Gastroesophageal sphincter (tissue), 4 donors: ENCODE results near the gene DOCK9. TPM values are rescaled to one million over a fixed set of nuclear protein-coding genes. Genes with fewer than 3 reads are reported as not detected.

Source experiments
- ATAC-seq: fragments of 150-250 bp; one replicate; pipeline ENCODE4 v1.9.1; 2016; ENCODE audit warnings: mild to moderate bottlenecking, moderate library complexity
- H3K27ac ChIP-seq, 4 donors: fragments of 200-600 bp; sonication (generic) in 3 of 4; 1 replicate in 3 of 4; 2 replicates in 1 of 4; pipeline ENCODE4 v1.5.1; 2016 to 2019
- H3K27me3 ChIP-seq: fragments of 200-600 bp; sonication (generic); one replicate; pipeline ENCODE4 v1.5.1; 2019
- H3K36me3 ChIP-seq, 2 donors: fragments of 200-600 bp; sonication (generic); one replicate each; pipeline ENCODE4 v1.5.1; 2019; ENCODE audit warnings: control low read depth in 1 of 2
- H3K4me1 ChIP-seq, 3 donors: fragments of 200-600 bp; sonication (generic); 1 replicate in 2 of 3; 2 replicates in 1 of 3; pipeline ENCODE4 v1.5.1; 2016 to 2019; ENCODE audit warnings: control low read depth in 2 of 3
- H3K4me3 ChIP-seq, 2 donors: fragments of 200-600 bp; sonication (generic); one replicate each; pipeline ENCODE4 v1.5.1; 2019; ENCODE audit warnings: mild to moderate bottlenecking in 1 of 2, moderate library complexity in 1 of 2
- H3K9me3 ChIP-seq, 3 donors: fragments of 200-600 bp; sonication (generic); one replicate each; pipeline ENCODE4 v1.5.1; 2017 to 2019; ENCODE audit warnings: control low read depth in 2 of 3
- CTCF ChIP-seq, 4 experiments: fragments of 200-600 bp in 2 of 4; fragments of 450-650 bp in 2 of 4; sonication (generic) in 1 of 4; IDR thresholded peaks; one replicate each; pipeline ENCODE4 v1.5.1; 2017 to 2019; ENCODE audit warnings: antibody characterized with exemption in 4 of 4, mild to moderate bottlenecking in 2 of 4, moderate library complexity in 2 of 4
- EP300 ChIP-seq: sonication (generic); formaldehyde crosslinking; IDR thresholded peaks from one replicate; pipeline ENCODE4 v1.6.1; 2017; ENCODE audit warnings: antibody characterized with exemption, mild to moderate bottlenecking
- POLR2A ChIP-seq, 2 donors: fragments of 450-650 bp; IDR thresholded peaks; one replicate each; pipeline ENCODE4 v1.6.1; 2017; ENCODE audit warnings: antibody characterized with exemption in 2 of 2, mild to moderate bottlenecking in 2 of 2, moderate library complexity in 1 of 2
- POLR2AphosphoS5 ChIP-seq: sonication (generic); formaldehyde crosslinking; IDR thresholded peaks from one replicate; pipeline ENCODE4 v1.6.1; 2017; ENCODE audit warnings: antibody characterized with exemption
- WGBS, 2 donors: methylation state at CpG; one replicate each; pipeline ENCODE4 v1.1.5; 2018; ENCODE audit warnings: low coverage in 1 of 2; 5-methylcytosine and 5-hydroxymethylcytosine counted together
- total RNA-seq, 4 donors: library from RNA; depleted of rRNA; stranded (reverse); fragments of >200 nt; gene quantifications; one replicate each; pipeline ENCODE4 v1.1.0, GENCODE V29; 2016

The DOCK9 gene
- total RNA-seq, 4 donors from 2014 or later: 84.1 to 203 (median 150) TPM

GRCh38 chr13:98772794-98773452 is 204.9 kb downstream of the DOCK9 start:
- Histone ChIP-seq H3K9me3 (no peaks in the 10 kb centered on the region), H3K4me1 (no peaks in the 10 kb centered on the region), H3K27ac (no peak overlapping the region), H3K4me3 (no peak overlapping the region), H3K27me3 (no peaks in the 10 kb centered on the region), H3K36me3 (no peaks in the 10 kb centered on the region)
- no peak for TF ChIP-seq EP300
- TF ChIP-seq POLR2A (IDR thresholded peaks at IDR 0.05): no peak
- no peak for ATAC-seq
- WGBS, 2 donors: 79 to 100% methylated on average over 1 to 5 of the region's 12 CpGs

GRCh38 chr13:98771838-98772611 is 205.8 kb downstream of the DOCK9 start:
- H3K27ac ChIP-seq: no peak overlapping the region
- no peaks in the 10 kb centered on the region for H3K4me1 ChIP-seq
- no peak overlapping the region for H3K4me3 ChIP-seq
- TF ChIP-seq CTCF (IDR thresholded peaks at IDR 0.05) (no peak), EP300 (no peak), POLR2AphosphoS5 (no peak), POLR2A (IDR thresholded peaks at IDR 0.05) (no peak)
- no peaks in the 10 kb centered on the region for H3K27me3 ChIP-seq
- no peaks in the 10 kb centered on the region for H3K9me3 ChIP-seq
- no peaks in the 10 kb centered on the region for H3K36me3 ChIP-seq
- 82 to 89% methylated on average over 10 to 16 of the region's 16 CpGs for WGBS, 2 donors
- ATAC-seq: no peak

DNA sequence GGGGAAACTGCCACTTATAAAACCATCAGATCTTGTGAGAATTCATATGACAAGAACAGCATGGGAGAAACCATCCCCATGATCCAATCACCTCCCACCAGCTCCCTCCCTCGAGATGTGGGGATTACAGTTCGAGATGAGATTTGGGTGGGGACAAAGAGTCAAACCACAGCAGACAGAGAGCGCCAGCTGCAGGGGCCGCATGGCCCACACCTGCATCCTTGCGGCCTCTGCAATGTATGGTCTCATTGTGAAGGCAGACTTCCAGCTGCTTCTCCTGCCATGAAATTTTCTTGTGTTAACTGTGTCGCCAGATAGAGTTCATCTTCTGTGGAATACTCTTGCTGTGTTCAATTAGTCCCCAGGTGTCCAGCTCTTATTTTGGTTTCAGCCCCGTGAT is 208.1 kb downstream of the DOCK9 start:
- no peaks in the 10 kb centered on the region for H3K36me3 ChIP-seq
- no peak for ATAC-seq
- no peaks in the 10 kb centered on the region for H3K4me1 ChIP-seq
- H3K4me3 ChIP-seq: no peak overlapping the region
- 61 to 82% methylated on average over 4 to 5 of the region's 7 CpGs for WGBS, 2 donors
- no peak overlapping the region for H3K27ac ChIP-seq
- no peak for TF ChIP-seq POLR2AphosphoS5
- no peak for TF ChIP-seq CTCF (IDR thresholded peaks at IDR 0.05)
- TF ChIP-seq POLR2A (IDR thresholded peaks at IDR 0.05): no peak
- TF ChIP-seq EP300: no peak
- H3K27me3 ChIP-seq: no peaks in the 10 kb centered on the region
- H3K9me3 ChIP-seq: no peaks in the 10 kb centered on the region

DNA sequence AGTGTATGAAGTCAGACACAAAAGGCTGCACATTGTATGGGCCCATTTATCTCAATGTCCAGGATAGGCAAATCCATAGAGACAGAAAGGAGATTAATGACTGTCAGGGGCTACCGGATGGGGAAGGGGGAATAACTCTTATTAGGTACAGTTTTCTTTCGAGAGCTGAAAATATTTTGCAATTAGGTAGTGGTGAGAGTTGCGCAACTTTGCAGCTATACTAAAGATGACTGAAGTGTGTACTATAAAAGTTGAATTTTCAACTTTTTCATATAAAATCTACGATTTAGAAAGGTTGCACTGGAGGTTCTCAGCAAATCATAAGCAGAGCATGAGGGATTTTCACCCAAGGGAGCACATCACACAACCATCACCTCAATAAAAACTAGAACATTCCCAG is 209.3 kb downstream of the DOCK9 start:
- H3K4me1 ChIP-seq: no peaks in the 10 kb centered on the region
- no peaks in the 10 kb centered on the region for H3K27me3 ChIP-seq
- no peaks in the 10 kb centered on the region for H3K36me3 ChIP-seq
- WGBS, 2 donors: 87 to 92% methylated on average over 3 to 4 of the region's 4 CpGs
- no peaks in the 10 kb centered on the region for H3K9me3 ChIP-seq
- no peak overlapping the region for H3K27ac ChIP-seq
- H3K4me3 ChIP-seq: no peak overlapping the region
- TF ChIP-seq EP300 (no peak), POLR2AphosphoS5 (no peak), CTCF (IDR thresholded peaks at IDR 0.05) (no peak), POLR2A (IDR thresholded peaks at IDR 0.05) (no peak)
- no peak for ATAC-seq

- H3K9me3 ChIP-seq: no peaks in the 10 kb centered on the region
- WGBS, 2 donors: 43 to 67% methylated on average over 6 to 11 of the region's 11 CpGs
- H3K4me3 ChIP-seq: no peak overlapping the region
- no peak overlapping the region for H3K27ac ChIP-seq
- TF ChIP-seq CTCF (IDR thresholded peaks at IDR 0.05) (no peak), POLR2AphosphoS5 (no peak), EP300 (no peak), POLR2A (IDR thresholded peaks at IDR 0.05) (no peak)
- H3K36me3 ChIP-seq: no peaks in the 10 kb centered on the region
- ATAC-seq: no peak
- H3K4me1 ChIP-seq: no peaks in the 10 kb centered on the region
- no peaks in the 10 kb centered on the region for H3K27me3 ChIP-seq
Observed at GRCh38 chr13:98766697-98767096, 211.2 kb downstream of the DOCK9 start.
